Adrenal gland (tissue), 12 donors: Measurements from ENCODE around the gene HAUS3. TPM values are rescaled to one million over a fixed set of nuclear protein-coding genes. Genes with fewer than 3 reads are reported as not detected.
A peak's percentile ranks its signal among the peaks of the same experiment; 100 is the strongest.

Experiments
- DNase-seq, 7 donors: peaks; one replicate each; pipeline ENCODE4 v3.0.0-alpha.2; 2019 to 2020
- H3K27ac ChIP-seq, 5 donors: fragments of 200-600 bp; sonication (generic) in 4 of 5; 1 replicate in 3 of 5; 2 replicates in 2 of 5; pipeline versions ENCODE4 v1.5.1 to v1.8.0; 2016 to 2020; ENCODE audit warnings: mild to moderate bottlenecking in 1 of 5
- H3K27me3 ChIP-seq: fragments of 200-600 bp; 2 replicates; pipeline ENCODE4 v1.8.0; 2021
- H3K36me3 ChIP-seq, 2 donors: fragments of 200-600 bp; replicated peaks in 1 of 2; 1 replicate in 1 of 2; 2 replicates in 1 of 2; pipeline versions ENCODE4 v1.5.1 to v1.8.0; 2018 to 2022
- H3K4me1 ChIP-seq, 2 donors: fragments of 200-600 bp; replicated peaks in 1 of 2; 1 replicate in 1 of 2; 2 replicates in 1 of 2; pipeline versions ENCODE4 v1.5.1 to v1.8.0; 2018 to 2021
- H3K4me3 ChIP-seq, 4 donors: fragments of 200-600 bp; sonication (generic) in 3 of 4; one replicate each; pipeline ENCODE4 v1.5.1; 2016 to 2018
- H3K9me3 ChIP-seq, 3 donors: fragments of 200-600 bp; sonication (generic) in 1 of 3; replicated peaks in 1 of 3; 1 replicate in 2 of 3; 2 replicates in 1 of 3; pipeline versions ENCODE4 v1.5.1 to v1.8.0; 2016 to 2021
- CTCF ChIP-seq, 6 experiments: fragments of 450-650 bp in 4 of 6; fragments of 200-600 bp in 2 of 6; sonication (generic) in 1 of 6; IDR thresholded peaks; 1 replicate in 5 of 6; 2 replicates in 1 of 6; pipeline versions ENCODE4 v1.5.1 to v1.8.0; 2016 to 2021; ENCODE audit warnings: antibody characterized with exemption in 6 of 6, mild to moderate bottlenecking in 2 of 6, moderate library complexity in 1 of 6
- POLR2A ChIP-seq, 2 donors: fragments of 450-650 bp; IDR thresholded peaks; one replicate each; pipeline ENCODE4 v1.6.1; 2017; ENCODE audit warnings: antibody characterized with exemption in 2 of 2, mild to moderate bottlenecking in 2 of 2, moderate library complexity in 1 of 2
- WGBS, 4 donors: extraction: QIAGEN DNeasy Blood & Tissue Kit in 2 of 4; methylation state at CpG; one replicate each; pipeline versions ENCODE4 v1.1.5 to v1.1.7; 2013 to 2017; 5-methylcytosine and 5-hydroxymethylcytosine counted together
- intact Hi-C, 2 donors: fragments of 100-400 bp; cut with DNase I; formaldehyde crosslinking; loops; one replicate each; pipeline versions ENCODE4 v1.14.1 to v1.15.0; 2022 to 2023
- polyA plus RNA-seq, 3 donors: library from polyadenylated mRNA; stranded (reverse); fragments of 200-250 nt in 2 of 3; fragments of 350-450 nt in 1 of 3; fragmentation: Illumina TruSeq in 1 of 3; extraction: RNeasy Lipid Tissue Mini Kit (QIAGEN cat#74804) in 1 of 3; gene quantifications; one replicate each; pipeline ENCODE4 v1.2.3, GENCODE V29; 2013 to 2014
- total RNA-seq, 9 donors: library from RNA; depleted of rRNA in 4 of 9; stranded (reverse); fragments of >200 nt in 4 of 9; fragments of 120-200 nt in 1 of 9; fragmentation: NEBNext Ultra II Directional in 1 of 9; extraction: Animal tissue kit (Norgen Biotek cat#: 25700) in 1 of 9; gene quantifications; one replicate each; pipeline versions ENCODE4 v1.1.0 to v1.2.4, GENCODE V29; 2013 to 2023
- donor health status: healthy with polysubstance abuse.
- donor health status: Bipolar disorder and iron deficiency.
- donor health status: DM: yes; HTN: yes; CAD: no.
- donor health status: DM: no; HTN: no; CAD: no.
- donor health status: DM: no; HTN: no; CAD: no.
- donor health status: DM: yes; HTN: yes; CAD: no.

Gene HAUS3
- total and polyA plus RNA-seq, 12 donors = 8.3 to 19.1 (median 13.1) TPM

DNA sequence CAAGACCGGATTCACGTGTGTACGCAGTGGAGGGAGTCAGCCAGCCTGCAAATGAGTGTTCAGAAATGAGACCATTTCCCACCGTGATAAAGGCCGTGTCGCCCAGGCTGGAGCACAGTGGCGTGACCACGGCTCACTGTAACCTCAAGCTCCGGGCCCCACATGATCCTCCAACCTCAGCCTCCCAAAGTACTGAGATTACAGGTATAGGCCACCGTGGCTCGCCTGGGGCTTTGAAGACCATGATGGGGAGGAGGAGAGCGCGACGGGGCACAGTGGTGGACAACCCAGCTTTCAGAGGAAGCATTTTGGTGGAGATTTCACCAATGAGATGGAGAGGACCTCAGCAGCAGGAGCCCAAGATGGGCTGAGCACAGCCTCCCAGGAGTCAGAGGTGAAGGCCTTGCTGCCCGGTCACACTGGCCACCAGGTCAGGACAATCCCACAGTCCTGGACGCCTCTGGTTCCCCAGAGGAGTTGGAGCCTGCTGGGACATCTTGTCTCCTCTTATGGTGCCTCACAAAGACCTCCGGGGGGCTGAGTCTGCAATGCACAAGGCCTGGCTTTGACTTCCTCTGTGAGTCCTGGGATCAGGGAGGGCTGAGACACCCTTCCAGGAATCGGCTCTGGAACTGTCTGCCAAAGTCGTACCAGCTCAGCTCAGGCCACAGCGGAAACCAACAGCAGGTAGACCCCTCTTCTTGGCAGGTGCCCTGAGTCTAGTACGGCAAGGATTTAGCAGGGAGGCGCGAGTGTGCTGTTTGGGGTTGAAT lies 42.4 kb upstream of the HAUS3 start:
- H3K27me3 ChIP-seq = no peaks in the 10 kb centered on the region
- no peaks in the 10 kb centered on the region for H3K9me3 ChIP-seq
- no peak overlapping the region for H3K27ac ChIP-seq
- no peak overlapping the region for H3K4me3 ChIP-seq
- no peak for TF ChIP-seq POLR2A (IDR thresholded peaks at IDR 0.05)
- H3K4me1 ChIP-seq = no peaks in the 10 kb centered on the region
- no peaks in the 10 kb centered on the region for H3K36me3 ChIP-seq
- 96 to 100% (median 97%) methylated on average over 13 to 23 of the region's 23 CpGs for WGBS, 4 donors
- peak in 3 of 7 donors; percentile 1 to 10 (median 7) for DNase-seq
- intact Hi-C loops = no loop called here

GRCh38 chr4:2283199-2283711 lies 41.3 kb upstream of the HAUS3 start:
- H3K27ac ChIP-seq = no peak overlapping the region
- 85 to 95% (median 91%) methylated on average over 3 of the region's 3 CpGs for WGBS, 4 donors
- H3K27me3 ChIP-seq = no peaks in the 10 kb centered on the region
- no peaks in the 10 kb centered on the region for H3K36me3 ChIP-seq
- no peak for DNase-seq
- intact Hi-C loops = no loop called here
- no peaks in the 10 kb centered on the region for H3K4me1 ChIP-seq
- H3K4me3 ChIP-seq = no peak overlapping the region
- H3K9me3 ChIP-seq = no peaks in the 10 kb centered on the region
- no peak for TF ChIP-seq CTCF (IDR thresholded peaks at IDR 0.05)
- no peak for TF ChIP-seq POLR2A (IDR thresholded peaks at IDR 0.05)

DNA sequence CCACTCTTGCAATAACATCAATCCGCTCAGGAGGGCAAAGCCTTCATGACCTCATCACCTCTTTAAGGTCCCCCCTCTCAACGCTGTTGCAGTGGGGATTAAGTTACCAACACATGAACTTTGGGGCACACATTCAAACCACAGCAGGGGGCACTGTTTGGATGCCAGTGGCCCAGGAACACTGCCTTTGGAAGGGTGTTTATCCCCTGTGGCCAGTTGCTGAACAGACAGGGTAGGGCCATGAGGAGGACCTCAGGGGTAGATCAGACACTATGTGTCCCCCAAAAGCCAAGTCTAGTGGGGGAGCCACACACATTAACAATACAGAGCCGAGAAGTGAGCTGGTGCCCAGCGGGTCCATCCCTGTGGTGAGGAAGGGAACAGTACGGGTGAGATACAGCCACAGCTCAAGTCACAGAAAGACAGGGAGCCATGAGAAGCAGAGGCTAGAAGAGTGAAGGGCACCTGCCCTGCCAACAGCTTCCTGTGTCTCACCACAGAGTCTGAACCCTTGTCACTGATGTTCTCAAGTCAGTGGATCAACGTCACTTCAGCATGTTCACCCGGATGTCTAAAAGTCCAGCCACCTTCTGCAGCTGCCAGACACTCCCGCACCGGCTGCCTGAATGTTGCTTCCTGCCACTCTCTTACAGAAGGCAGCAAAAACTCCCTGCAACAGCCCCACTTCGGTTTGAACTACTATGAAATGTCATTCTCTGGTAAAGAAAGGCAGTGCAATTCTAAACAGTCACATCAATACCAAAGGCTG lies 39.8 kb upstream of the HAUS3 start:
- no peaks in the 10 kb centered on the region for H3K36me3 ChIP-seq
- no peaks in the 10 kb centered on the region for H3K4me1 ChIP-seq
- H3K4me3 ChIP-seq = no peak overlapping the region
- peak in 1 of 7 donors; percentile 31 for DNase-seq
- intact Hi-C loops = no loop called here
- H3K27ac ChIP-seq = peak overlapping the region in 1 of 5 donors; percentile 48
- no peaks in the 10 kb centered on the region for H3K9me3 ChIP-seq
- no peaks in the 10 kb centered on the region for H3K27me3 ChIP-seq
- TF ChIP-seq CTCF (IDR thresholded peaks at IDR 0.05) = peak in 2 of 6 experiments; percentile 25 to 29
- no peak for TF ChIP-seq POLR2A (IDR thresholded peaks at IDR 0.05)
- WGBS, 4 donors = 65 to 69% (median 66%) methylated on average over 7 to 10 of the region's 10 CpGs

DNA sequence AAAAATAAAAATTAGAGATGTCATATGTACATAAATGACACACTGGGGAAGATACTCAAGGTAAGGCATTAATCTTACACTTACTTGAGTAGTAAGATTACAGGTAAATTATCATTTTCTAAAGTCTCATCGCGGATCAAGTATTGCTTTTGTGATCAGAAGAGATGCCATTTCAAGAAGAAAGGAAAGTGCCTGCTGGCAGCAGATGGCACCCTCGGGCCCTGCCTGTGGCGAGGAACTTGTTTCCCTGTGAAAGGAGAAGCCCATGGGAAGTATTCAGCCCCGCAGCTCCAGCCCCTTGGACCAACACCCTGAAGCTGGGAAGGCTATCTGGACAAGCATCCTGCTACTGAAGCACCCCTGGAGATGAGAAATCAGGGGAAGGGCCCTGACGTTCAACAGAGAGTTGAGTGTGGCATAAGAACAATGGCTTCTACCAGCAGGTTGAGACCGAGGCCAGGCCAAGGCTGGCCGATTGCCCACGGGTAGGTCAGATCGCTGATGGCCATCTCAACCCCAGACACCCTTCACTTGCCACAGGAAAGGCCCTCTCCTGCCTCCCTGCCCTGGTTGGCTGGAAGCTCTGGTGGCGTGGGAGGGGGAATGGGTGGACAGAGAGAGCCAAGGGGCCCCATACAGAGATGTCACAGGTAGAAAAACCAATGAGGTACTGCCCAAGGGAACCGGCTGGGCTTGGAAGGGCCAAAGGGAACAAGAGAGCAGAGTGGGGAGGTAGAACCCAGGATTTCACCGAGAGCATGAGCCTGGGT lies 38.8 kb upstream of the HAUS3 start:
- no peaks in the 10 kb centered on the region for H3K9me3 ChIP-seq
- no peak for DNase-seq
- TF ChIP-seq POLR2A (IDR thresholded peaks at IDR 0.05) = no peak
- TF ChIP-seq CTCF (IDR thresholded peaks at IDR 0.05) = peak in 1 of 6 experiments; percentile 16
- no peak overlapping the region for H3K27ac ChIP-seq
- whole genome bisulfite sequencing, 4 donors = 85 to 90% (median 87%) methylated on average over 9 to 13 of the region's 13 CpGs
- no peaks in the 10 kb centered on the region for H3K36me3 ChIP-seq
- no peaks in the 10 kb centered on the region for H3K4me1 ChIP-seq
- no peaks in the 10 kb centered on the region for H3K27me3 ChIP-seq
- intact Hi-C loops = no loop called here
- no peak overlapping the region for H3K4me3 ChIP-seq
